Right lobe of liver (tissue), 4 donors: ENCODE results near the gene SLC10A2.
"Not testable (repeated sequence)": the region's sequence is repeated elsewhere in the genome, so short reads cannot be mapped to it uniquely, and the experiment has no call there.

ENCODE experiments used
- POLR2A ChIP-seq: fragments of 450-650 bp; IDR thresholded peaks from one replicate; pipeline ENCODE4 v1.6.1; 2017; ENCODE audit warnings: antibody characterized with exemption, mild to moderate bottlenecking
- TF ChIP-seq, protein P1 (sequence below), 4 donors: fragments of 200-600 bp in 3 of 4; fragments of 450-650 bp in 1 of 4; IDR thresholded peaks; one replicate each; pipeline versions ENCODE4 v1.5.1 to v1.8.0; 2016 to 2022; ENCODE audit warnings: antibody characterized with exemption in 4 of 4, mild to moderate bottlenecking in 2 of 4
- donor health status: DM: no; HTN: no; CAD: no.
- donor health status: DM: no; HTN: no; CAD: no.
- donor health status: DM: no; HTN: yes; CAD: no.

DNA sequence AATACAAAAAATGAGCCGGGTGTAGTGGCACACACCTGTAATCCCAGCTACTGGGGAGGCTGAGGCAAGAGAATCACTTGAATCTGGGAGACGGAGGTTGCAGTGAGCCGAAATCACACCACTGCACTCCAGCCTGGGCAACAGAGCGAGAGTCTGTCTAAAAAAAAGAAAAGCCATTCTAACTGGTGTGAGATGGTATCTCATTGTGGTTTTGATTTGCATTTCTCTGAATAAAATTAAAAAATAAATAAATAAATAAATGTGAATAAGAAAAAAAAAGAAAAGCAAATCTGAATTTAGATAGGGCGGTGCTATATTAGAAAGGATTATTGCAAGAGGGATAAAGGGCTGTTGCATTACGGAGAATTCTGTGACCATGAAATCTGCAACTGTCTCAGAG lies 37.2 kb upstream of the SLC10A2 start:
- TF ChIP-seq, protein P1, sequence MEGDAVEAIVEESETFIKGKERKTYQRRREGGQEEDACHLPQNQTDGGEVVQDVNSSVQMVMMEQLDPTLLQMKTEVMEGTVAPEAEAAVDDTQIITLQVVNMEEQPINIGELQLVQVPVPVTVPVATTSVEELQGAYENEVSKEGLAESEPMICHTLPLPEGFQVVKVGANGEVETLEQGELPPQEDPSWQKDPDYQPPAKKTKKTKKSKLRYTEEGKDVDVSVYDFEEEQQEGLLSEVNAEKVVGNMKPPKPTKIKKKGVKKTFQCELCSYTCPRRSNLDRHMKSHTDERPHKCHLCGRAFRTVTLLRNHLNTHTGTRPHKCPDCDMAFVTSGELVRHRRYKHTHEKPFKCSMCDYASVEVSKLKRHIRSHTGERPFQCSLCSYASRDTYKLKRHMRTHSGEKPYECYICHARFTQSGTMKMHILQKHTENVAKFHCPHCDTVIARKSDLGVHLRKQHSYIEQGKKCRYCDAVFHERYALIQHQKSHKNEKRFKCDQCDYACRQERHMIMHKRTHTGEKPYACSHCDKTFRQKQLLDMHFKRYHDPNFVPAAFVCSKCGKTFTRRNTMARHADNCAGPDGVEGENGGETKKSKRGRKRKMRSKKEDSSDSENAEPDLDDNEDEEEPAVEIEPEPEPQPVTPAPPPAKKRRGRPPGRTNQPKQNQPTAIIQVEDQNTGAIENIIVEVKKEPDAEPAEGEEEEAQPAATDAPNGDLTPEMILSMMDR (IDR thresholded peaks at IDR 0.05), result not testable (repeated sequence)
- not testable (repeated sequence) for TF ChIP-seq POLR2A
